ENCODE data around the gene MEGF10. TPM values are rescaled to one million over a fixed set of nuclear protein-coding genes. Genes with fewer than 3 reads are reported as not detected.

MEGF10 gene
- polyA plus RNA-seq, 4 donors = 0.65 to 0.92 (median 0.84) TPM

GRCh38 chr5:127506616-127507015, 216.0 kb downstream of the MEGF10 start:
- no peak for DNase-seq (ENCODE audit: low read depth in 4 of 4, low spot score in 2 of 4)

- DNase-seq (ENCODE audit: low read depth in 4 of 4, low spot score in 2 of 4) = no peak
These were observed 218.2 kb downstream of the MEGF10 start for GRCh38 chr5:127508644-127509373.

Other genes with a start within 250 kb of the MEGF10 start
- 10 to 100 TPM; 10.2 to 19.6 (median 15.3) TPM for gene C5orf63, start 217.3 kb upstream of the MEGF10 start, polyA plus RNA-seq (ENCODE audit: insufficient read length in 4 of 4)
- 10 to 100 TPM; 74.0 to 88.1 (median 82.0) TPM for gene PRRC1, start 226.8 kb downstream of the MEGF10 start, polyA plus RNA-seq (ENCODE audit: insufficient read length in 4 of 4)

Measured in left renal cortex interstitium (tissue), 4 donors.